ENCODE measurements around the gene RBM18.

The RBM18 gene

GRCh38 chr9:122204055-122204454 is 60.6 kb downstream of the RBM18 start:
- no peak for DNase-seq (ENCODE audit: low read depth)

- DNase-seq (ENCODE audit: low read depth), result no peak
These were observed 62.5 kb downstream of the RBM18 start for GRCh38 chr9:122202111-122202510.

GRCh38 chr9:122201641-122202040 is 63.0 kb downstream of the RBM18 start:
- no peak for DNase-seq (ENCODE audit: low read depth)

DNA sequence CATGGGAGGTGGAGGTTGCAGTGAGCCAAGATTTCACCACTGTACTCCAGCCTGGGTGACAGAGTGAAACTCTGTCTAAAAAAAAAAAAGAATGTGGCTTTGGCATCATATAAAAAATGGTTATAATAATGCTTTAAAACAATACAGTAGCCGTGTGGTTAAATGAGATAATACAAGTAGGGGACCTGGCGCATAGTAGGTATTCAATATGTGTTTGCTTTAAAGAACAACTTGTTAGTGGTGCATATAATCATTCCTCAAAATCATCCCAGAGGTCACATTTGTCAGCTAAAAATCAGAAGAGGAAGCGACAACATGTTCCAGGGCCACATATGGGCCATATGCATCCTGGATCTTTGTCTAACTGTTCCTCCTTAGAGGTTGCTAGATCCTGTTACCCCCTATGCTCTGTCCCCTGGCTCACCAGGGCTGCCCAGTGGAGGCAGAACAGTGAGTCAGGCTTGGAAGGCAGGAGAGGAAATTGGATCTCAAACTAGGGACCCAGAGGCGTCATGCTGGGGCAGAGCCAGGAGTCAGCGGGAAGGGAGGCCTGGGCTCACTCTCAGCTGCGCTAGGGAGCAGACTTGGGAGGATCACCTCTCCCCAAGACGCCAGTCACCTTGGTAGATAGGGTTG is 63.6 kb downstream of the RBM18 start:
- no peak for DNase-seq (ENCODE audit: low read depth)

DNA sequence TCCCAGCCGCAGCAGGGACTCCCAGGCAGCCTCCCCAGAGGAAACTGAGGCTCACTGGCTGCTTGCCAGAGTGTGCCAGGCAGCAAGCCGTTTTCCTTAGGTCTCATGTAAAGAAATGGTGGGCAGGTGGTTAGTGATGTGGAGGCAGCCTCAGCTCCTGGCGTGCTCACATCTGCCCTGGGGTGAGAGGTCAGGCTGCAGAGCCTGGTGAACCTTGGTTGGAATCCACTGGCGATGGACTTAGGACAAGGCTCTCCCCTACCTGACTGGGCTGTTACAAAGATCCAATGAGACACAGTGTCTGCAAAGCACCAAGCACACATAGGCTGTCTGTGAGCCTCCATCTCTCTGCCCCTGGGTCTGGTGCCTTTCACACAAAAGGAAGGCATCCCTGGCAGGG is 66.8 kb downstream of the RBM18 start:
- no peak for DNase-seq (ENCODE audit: low read depth)

- no peak for DNase-seq (ENCODE audit: low read depth)
These were observed 67.2 kb downstream of the RBM18 start for GRCh38 chr9:122197426-122197825.

DNA sequence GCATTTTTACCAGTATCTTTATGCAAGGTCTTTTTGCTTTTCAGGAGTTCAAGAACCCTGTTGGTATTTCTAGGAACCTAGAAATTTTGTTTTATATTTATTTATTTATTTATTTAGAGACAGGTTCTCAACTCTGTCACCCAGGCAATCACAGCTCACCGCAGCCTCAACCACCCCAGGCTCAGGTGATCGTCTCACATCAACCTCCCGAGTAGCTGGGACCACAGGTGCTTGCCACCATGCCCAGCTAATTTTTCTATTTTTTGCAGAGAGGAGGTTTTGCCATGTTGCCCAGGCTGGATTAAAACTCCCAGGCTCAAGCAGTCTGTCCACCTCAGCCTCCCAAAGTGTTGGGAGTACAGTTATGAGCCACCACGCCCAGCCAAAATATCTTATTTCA is 68.8 kb downstream of the RBM18 start:
- no peak for DNase-seq (ENCODE audit: low read depth)

DNA sequence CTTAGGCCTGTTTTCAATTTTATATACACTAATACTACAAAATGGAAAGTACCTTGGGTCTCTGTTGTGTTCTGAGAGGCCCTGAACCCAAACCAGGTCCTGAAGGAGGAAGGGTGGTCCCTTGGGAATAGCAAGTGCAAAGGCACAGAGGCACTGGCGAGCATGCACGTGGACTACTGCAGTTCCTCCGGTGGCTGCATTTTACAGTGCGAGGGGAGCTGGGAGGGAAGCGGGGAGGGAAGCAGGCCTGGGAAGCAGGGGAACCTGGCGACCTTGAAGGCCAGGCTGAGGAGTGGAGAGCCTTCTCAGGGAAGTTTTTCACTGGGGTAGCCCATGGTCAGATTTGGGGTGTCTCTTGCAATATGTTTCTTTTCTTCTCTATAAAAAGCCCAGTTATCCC is 71.0 kb downstream of the RBM18 start:
- DNase-seq (ENCODE audit: low read depth), result no peak

- no peak for DNase-seq (ENCODE audit: low read depth)
These were observed 71.6 kb downstream of the RBM18 start for GRCh38 chr9:122192914-122193525.

DNA sequence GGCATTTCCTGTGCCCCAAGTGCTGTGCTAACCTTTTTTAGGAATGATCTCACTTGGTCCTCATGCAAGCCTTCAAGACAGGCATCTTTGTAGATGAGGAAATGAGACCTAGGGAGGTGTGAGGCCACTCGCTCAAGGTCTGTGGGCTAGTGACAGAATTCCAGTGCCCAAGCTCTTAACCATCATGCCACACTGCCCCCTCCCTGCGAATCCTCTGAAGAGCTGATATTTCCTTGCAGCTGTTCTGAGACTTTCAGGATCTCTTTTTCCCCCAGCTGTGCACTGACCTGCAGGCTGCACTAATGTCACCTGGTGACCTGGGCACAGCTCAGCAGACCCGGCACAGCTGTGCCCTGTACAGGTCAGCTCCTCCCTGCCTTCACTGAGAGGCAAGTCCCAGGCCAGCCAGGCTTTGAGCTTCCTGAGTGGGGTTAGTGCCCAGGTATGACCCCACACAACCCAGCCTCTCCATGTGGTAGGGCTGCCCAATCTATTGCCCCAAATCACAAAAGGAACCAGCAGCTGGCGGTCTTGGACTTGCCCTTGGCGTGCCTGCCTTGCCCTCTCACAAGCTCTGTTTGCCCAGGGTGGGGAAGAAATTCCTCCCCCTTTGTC is 72.3 kb downstream of the RBM18 start:
- DNase-seq (ENCODE audit: low read depth), result no peak

DNA sequence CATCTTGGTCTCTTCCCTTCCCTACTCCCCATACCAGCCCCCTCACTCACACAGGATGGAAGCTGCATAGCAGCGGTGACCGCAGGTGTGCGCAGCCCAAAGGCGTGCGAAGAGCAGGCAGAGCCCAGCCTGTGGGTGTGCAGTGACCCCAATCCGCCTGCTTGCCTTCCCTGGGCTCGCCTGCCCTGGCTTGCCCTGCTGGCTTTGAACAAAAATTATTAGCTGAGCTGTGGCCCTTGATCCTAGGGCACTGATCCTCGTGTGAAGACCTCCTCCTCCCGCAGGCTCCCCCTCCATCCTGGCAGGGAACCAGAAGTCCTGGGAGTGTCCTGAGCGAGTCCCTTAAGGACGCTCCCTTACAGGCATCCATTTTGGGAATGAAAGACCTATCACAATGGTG is 73.1 kb downstream of the RBM18 start:
- DNase-seq (ENCODE audit: low read depth), result no peak

DNA sequence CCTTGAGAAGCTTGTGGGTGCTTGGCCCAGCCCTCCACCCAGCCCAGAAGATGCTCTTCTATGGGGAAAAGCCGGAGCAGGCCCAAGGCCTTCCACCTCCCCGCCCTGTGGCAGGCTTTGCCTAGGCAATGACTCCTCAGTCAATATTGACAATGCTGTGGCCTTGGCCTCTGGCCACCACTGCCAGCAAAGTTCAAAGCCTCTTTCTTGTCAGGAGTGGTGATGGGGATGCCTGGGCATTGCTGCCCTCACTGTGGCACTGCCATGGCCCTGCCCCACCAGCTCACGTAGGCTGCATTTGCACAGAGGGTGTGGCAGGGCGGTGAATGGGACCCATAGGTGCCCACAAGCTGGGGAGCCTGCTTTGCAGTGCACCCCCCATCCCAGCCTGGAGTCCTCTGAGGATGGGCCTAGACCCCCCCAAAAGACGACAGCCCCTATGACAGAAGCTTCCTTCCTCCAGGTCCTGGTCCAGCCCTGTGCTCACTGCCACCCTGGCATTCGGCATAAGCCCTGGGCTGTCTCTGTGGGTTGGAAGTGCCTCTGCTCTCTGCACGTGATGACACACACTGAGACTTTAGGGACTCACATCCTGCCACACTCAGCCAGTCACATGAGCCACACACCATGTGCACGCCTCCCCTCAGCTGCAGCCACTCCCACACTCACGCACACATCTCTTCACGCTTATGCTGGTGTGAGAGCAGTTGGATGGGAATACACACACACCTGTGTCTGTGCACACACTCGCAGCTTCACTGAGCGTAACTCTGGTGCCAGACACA is 73.9 kb downstream of the RBM18 start:
- DNase-seq (ENCODE audit: low read depth), result no peak

DNA sequence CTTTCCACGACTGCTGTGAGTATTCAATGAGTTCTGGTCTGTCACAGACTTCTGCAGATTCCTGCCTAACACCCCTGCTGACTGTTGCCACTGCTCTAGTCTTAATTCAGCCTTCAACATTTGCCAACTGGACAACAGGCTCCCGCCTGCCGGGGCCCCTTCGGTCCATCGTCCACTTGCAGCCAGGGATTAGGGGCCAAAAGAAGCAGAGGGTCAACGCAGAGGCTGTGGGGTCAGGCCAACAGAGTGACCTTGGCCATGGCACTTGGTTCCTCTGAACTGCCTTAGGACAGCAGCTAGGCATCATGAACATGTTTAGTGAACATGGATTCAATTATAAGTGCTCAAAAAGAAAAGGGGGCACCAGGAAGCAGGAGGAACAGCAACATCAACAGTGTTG is 76.3 kb downstream of the RBM18 start:
- no peak for DNase-seq (ENCODE audit: low read depth)
